Effector CD8-positive, alpha-beta T cell (primary cell): ENCODE results near the gene DYNC2H1.

ENCODE experiments used
- DNase-seq: peaks from one replicate; lab custom pipeline; 2025; lab: John Stamatoyannopoulos, UW

The DYNC2H1 gene

GRCh38 chr11:103453915-103454709, 344.9 kb downstream of the DYNC2H1 start:
- DNase-seq = no peak

GRCh38 chr11:103464420-103464819, 355.2 kb downstream of the DYNC2H1 start:
- no peak for DNase-seq

GRCh38 chr11:103465555-103466140, 356.4 kb downstream of the DYNC2H1 start:
- DNase-seq = no peak

- no peak for DNase-seq
Measured at GRCh38 chr11:103471546-103471945, 362.3 kb downstream of the DYNC2H1 start.

- DNase-seq = no peak
Measured at GRCh38 chr11:103476874-103477273, 367.6 kb downstream of the DYNC2H1 start.

GRCh38 chr11:103480421-103480820, 371.2 kb downstream of the DYNC2H1 start:
- DNase-seq = no peak

GRCh38 chr11:103483996-103484395, 374.8 kb downstream of the DYNC2H1 start:
- DNase-seq = no peak

- no peak for DNase-seq
Measured at GRCh38 chr11:103484545-103484944, 375.3 kb downstream of the DYNC2H1 start.

GRCh38 chr11:103486604-103487003, 377.4 kb downstream of the DYNC2H1 start:
- DNase-seq = no peak

GRCh38 chr11:103487113-103487512, 377.9 kb downstream of the DYNC2H1 start:
- DNase-seq = no peak

- DNase-seq = no peak
Measured at GRCh38 chr11:103488031-103488461, 378.8 kb downstream of the DYNC2H1 start.

GRCh38 chr11:103488579-103488978, 379.4 kb downstream of the DYNC2H1 start:
- DNase-seq = no peak

- DNase-seq = no peak
Measured at GRCh38 chr11:103491777-103492176, 382.6 kb downstream of the DYNC2H1 start.

GRCh38 chr11:103494491-103494890, 385.3 kb downstream of the DYNC2H1 start:
- no peak for DNase-seq

GRCh38 chr11:103497268-103497667, 388.0 kb downstream of the DYNC2H1 start:
- DNase-seq = no peak

- no peak for DNase-seq
Measured at GRCh38 chr11:103499710-103500340, 390.6 kb downstream of the DYNC2H1 start.

GRCh38 chr11:103515283-103515682, 406.1 kb downstream of the DYNC2H1 start:
- no peak for DNase-seq

GRCh38 chr11:103520792-103521191, 411.6 kb downstream of the DYNC2H1 start:
- no peak for DNase-seq

- DNase-seq = no peak
Measured at GRCh38 chr11:103525069-103525468, 415.8 kb downstream of the DYNC2H1 start.

GRCh38 chr11:103528046-103528445, 418.8 kb downstream of the DYNC2H1 start:
- DNase-seq = no peak

GRCh38 chr11:103528596-103528995, 419.4 kb downstream of the DYNC2H1 start:
- DNase-seq = no peak

- DNase-seq = no peak
Measured at GRCh38 chr11:103529181-103529684, 420.0 kb downstream of the DYNC2H1 start.
